Measurements from ENCODE around the gene TOGARAM1.
"Not testable (repeated sequence)": the region's sequence is repeated elsewhere in the genome, so short reads cannot be mapped to it uniquely, and the experiment has no call there.

TOGARAM1 gene

DNA sequence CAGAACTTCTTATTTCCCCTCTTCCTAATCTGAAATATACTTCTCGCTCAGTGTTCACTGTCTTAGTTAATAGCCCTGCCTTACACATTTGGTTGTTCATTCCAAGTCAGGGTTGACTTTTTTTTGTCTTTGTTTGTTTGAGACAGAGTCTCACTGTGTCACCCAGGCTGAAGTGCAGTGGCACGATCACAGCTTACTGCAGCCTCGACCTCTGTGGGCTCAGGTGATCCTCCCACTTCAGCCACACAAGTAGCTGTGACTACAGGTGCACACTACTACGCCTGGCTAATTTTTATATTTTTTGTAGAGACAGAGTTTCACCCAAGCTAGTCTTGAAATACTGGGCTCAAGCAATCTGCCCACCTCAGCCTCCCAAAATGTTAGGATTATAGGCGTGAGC lies 79.7 kb downstream of the TOGARAM1 start:
- DNase-seq: no peak

DNA sequence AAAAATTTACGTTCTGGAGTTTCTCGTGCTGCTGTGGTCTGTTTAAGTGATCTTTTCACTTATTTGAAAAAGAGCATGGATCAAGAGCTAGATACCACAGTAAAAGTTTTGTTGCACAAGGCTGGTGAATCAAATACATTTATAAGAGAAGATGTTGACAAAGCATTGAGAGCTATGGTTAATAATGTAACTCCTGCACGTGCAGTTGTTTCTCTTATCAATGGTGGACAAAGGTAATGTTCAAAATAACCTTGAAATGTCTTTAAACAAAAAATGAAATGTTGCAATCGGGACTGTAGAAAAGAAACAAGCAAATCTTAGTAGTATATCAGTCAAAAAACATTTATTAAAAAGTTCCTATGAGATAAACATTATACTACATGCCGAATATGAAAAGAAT lies 82.6 kb downstream of the TOGARAM1 start:
- DNase-seq: no peak

- DNase-seq: no peak
Observed at GRCh38 chr14:45048385-45048784, 86.4 kb downstream of the TOGARAM1 start.

DNA sequence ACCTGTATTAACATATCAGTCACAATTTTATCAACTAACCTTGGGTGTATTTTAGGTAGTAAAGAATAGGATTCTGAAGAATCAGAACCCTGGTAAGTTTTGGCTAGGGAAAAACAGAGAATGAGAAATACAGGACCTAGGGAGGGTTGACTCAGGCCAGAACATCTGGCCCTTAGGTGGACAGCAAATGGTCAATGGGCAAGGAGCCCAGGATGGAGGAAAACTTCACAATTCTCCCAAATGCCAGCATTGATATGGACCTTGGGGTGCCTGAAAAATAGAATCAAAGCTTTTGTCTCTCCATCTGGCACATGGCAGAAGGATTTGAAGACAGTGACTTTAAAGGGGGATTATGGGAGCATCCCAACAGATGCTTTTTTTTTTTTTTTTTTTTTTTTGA lies 89.2 kb downstream of the TOGARAM1 start:
- DNase-seq: peak in 1 of 58 donors; percentile 9

DNA sequence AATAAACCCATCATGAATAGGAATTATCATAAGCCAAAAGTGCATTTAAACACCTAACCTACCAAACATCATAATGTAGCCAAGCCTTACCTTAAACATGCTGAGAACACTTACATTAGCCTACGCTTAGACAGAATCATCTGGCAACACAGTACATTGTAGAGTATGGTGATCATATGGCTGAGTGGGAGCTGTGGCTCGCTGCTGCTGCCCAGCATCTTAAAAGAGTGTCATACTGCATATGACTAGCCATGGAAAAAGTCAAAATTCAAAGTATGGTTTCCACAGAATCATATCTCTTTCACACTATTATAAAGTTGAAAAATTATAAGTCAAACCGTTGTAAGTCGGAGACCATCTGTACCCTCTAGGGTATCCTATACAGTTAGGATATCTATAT lies 89.9 kb downstream of the TOGARAM1 start:
- DNase-seq: peak in 9 of 58 donors; percentile 1 to 32 (median 9)

GRCh38 chr14:45057349-45057748 lies 95.4 kb downstream of the TOGARAM1 start:
- DNase-seq: no peak

DNA sequence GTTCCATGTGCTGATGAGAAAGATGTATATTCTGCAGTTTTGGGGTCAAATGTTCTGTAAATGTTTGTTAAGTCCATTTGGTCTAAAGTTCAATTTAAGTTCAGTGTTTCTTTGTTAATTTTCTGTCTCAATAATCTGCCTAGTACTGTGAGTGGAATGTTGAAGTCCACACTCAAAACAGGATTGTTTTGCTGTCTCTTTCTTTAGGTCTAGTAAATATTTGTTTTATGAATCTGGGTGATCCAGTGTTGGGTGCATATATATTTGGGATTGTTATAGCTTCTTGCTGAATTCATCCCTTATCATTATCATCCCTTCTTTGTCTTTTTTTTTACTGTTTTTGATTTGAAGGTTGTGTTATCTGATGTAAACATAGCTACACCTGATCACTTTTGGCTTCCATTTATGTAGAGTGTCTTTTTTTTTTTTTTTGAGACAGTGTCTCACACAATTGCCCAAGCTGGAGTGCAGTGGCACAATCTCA lies 95.9 kb downstream of the TOGARAM1 start:
- no peak for DNase-seq

DNA sequence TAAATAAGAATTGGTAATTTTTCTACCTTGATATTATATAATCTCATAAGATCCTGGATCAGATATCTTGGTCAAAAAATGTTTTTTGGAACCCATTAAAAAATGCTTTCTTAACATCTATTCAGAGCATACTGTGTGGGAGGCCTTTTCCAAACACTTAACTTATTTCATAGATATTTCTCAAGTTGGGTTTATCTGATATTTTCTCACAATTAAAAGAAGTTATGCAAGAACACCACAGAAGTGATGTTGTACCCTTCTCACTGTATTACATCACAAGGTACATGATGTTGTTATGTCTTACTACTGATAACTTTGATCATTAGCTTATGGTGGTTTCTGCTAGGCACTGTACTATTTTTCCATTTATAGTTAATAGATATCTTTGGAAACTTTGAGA lies 98.6 kb downstream of the TOGARAM1 start:
- DNase-seq: no peak

DNA sequence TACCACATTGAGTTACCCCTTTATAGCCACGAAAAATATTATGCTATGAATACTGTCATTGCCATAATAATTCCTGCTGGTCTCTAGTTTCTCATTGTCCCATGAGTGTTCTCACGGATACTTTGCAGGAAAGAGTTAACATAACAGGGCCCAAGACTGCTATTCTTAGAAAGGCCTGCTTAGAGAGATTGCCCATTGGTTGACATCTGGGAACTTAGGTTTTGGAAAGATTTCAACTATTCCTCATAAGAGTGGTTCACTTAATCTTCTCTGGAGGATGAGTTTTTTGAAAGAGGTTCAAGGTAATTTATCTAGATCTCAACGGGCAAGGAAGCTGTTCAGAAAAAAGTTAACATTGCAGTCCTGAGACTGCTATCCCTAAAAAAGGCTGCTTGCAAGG lies 103.5 kb downstream of the TOGARAM1 start:
- no peak for DNase-seq

GRCh38 chr14:45065956-45066355 lies 104.0 kb downstream of the TOGARAM1 start:
- DNase-seq: no peak

- DNase-seq: no peak
Observed at GRCh38 chr14:45066667-45067066, 104.7 kb downstream of the TOGARAM1 start.

DNA sequence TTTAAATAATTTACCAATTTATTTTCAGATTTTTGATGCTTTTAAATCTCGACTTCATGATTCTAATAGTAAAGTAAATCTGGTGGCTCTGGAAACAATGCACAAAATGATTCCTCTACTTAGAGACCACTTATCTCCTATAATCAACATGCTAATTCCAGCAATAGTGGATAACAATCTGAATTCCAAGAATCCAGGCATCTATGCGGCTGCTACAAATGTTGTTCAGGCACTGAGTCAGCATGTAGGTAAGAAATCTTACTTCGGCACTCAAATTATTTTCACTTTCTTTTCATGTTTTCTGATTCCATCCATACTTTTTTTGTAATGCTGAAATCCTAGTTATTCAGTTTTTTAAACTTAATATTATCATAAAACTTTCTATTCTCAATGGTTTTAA lies 106.4 kb downstream of the TOGARAM1 start:
- no peak for DNase-seq

GRCh38 chr14:45070215-45070614 lies 108.2 kb downstream of the TOGARAM1 start:
- no peak for DNase-seq

GRCh38 chr14:45072126-45072525 lies 110.1 kb downstream of the TOGARAM1 start:
- DNase-seq: no peak

- no peak for DNase-seq
Observed at GRCh38 chr14:45073231-45073879, 111.4 kb downstream of the TOGARAM1 start.

GRCh38 chr14:45078323-45078722 lies 116.3 kb downstream of the TOGARAM1 start:
- DNase-seq: no peak

DNA sequence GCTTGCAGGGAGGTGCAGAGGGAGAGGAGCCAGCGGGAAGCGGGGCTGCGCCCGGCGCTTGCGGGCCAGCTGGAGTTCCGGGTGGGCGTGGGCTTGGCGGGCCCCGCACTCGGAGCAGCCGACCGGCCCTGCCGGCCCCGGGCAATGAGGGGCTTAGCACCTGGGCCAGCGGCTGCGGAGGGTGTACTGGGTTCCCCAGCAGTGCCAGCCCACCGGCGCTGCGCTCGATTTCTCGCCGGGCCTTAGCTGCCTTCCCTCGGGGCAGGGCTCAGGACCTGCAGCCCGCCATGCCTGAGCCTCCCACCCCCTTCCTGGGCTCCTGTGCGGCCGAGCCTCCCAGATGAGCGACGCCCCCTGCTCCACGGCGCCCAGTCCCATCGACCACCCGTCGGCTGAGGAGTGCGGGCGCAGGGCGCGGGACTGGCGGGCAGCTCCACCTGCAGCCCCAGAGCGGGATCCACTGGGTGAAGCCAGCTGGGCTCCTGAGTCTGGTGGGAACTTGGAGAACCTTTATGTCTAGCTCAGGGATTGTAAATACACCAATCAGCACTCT lies 118.5 kb downstream of the TOGARAM1 start:
- not testable (repeated sequence) for DNase-seq

DNA sequence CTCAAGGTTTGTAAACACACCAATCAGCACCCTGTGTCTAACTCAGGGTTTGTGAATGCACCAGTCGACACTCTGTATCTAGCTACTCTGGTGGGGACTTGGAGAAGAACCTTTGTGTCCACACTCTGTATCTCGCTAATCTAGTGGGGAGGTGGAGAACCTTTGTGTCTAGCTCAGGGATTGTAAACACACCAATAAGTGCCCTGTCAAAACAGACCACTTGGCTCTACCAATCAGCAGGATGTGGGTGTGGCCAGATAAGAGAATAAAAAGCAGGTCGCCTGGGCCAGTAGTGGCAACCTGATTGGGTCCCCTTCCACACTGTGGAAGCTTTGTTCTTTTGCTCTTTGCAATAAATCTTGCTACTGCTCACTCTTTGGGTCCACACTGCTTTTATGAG lies 119.1 kb downstream of the TOGARAM1 start:
- not testable (repeated sequence) for DNase-seq

- DNase-seq: no peak
Observed at GRCh38 chr14:45082420-45082819, 120.4 kb downstream of the TOGARAM1 start.

GRCh38 chr14:45083617-45083975 lies 121.6 kb downstream of the TOGARAM1 start:
- DNase-seq: no peak

GRCh38 chr14:45083976-45084722 lies 122.2 kb downstream of the TOGARAM1 start, which contains the start of gene PRPF39:
PRPF39 (plus strand) TSS chr14:45084116; CDS start chr14:45095240, 11,124 bp downstream.
- DNase-seq: peak; percentile 44 to 95 (median 90)

DNA sequence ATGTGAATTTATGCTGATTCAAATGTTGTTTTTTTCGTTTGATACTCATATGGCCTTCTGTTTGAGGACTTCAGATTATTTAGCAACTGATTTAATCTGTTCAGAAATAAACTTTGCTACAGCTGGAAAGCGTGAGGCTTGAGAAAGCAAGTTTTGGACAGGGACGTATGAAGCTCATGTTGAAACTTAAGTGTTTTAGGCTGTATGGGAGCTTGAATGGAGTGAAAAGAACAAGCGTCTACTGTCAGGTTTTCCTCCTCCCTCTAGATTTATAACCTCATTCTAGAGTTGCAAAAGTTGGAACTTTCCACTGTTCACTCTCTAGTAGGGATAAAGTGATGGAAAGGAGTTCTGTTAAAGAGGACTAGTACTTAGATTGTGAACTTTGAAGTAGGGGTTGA lies 123.0 kb downstream of the TOGARAM1 start:
- no peak for DNase-seq

- DNase-seq: no peak
Observed at GRCh38 chr14:45089813-45090212, 127.8 kb downstream of the TOGARAM1 start.
